HG03066 (cell line): ENCODE measurements around the gene HMG20A.
A peak's percentile ranks its signal among the peaks of the same experiment; 100 is the strongest.
"Not testable (repeated sequence)": the region's sequence is repeated elsewhere in the genome, so short reads cannot be mapped to it uniquely, and the experiment has no call there.

Source experiments
- ATAC-seq: cut with Tn5 transposase; IDR thresholded peaks from one replicate; pipeline ENCODE4 v1.9.1; 2021; ENCODE audit warnings: low read depth; ENCODE audit not compliant: unreplicated experiment

Gene HMG20A

GRCh38 chr15:77406173-77406759 is 14.4 kb upstream of the HMG20A start:
- not testable (repeated sequence) for ATAC-seq

- no peak for ATAC-seq
Measured at GRCh38 chr15:77406846-77407245, 13.8 kb upstream of the HMG20A start.

- peak; percentile 85 for ATAC-seq
Measured at GRCh38 chr15:77409259-77410156, 11.2 kb upstream of the HMG20A start.

DNA sequence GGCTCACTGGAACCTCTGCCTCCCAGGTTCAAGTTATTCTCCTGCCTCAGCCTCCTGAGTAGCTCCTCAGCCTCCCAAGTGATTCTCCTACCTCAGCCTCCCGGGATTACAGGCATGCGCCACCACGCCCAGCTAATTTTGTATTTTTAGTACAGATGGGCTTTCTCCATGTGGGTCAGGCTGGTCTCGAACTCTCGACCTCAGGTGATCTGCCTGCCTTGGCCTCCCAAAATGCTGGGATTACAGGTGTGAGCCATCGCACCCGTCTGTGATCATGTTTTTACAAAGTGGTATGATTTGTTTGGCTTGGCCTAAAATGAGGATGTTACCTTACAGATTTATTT is 10.6 kb upstream of the HMG20A start:
- not testable (repeated sequence) for ATAC-seq

DNA sequence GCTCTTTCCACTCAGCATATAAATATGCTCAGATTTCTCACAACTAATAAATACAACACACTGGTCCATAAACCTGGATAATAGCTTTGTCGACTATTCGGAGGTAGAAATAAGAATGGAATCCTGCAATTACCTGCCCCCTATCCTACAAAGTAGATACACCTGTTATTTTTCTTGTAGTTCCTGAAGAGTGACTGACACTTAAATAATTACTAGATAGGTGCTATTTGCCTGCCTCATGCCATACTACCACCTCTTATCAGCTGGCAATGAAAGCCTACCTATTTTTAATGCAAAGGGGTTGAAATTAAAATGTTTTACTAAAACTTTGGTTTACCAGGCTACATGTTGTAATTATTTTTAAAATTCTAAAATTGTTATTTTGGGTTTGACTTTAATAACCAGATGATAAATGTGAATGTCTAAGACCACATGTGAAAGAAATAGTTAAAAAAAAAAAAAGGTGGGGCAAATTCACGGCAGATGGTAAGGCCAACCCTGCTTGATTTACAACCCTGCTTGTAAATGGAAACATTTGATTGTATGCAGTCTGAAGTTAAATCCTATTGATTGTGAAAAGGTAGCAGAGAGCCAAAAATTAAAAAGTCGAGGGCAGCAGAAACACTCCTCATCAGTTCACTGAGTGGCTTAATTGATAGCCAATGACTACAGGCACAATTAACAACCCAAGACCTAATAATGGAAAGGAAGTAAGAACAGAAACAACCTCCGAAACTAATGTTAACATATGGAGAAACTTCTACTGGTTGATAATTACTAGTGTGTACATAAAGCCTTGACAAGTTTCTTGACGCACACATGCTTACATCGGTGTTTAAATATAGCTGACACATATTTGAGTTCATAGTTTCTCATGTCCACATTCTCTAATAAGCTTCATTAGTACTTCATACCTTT is 9.7 kb upstream of the HMG20A start:
- no peak for ATAC-seq

DNA sequence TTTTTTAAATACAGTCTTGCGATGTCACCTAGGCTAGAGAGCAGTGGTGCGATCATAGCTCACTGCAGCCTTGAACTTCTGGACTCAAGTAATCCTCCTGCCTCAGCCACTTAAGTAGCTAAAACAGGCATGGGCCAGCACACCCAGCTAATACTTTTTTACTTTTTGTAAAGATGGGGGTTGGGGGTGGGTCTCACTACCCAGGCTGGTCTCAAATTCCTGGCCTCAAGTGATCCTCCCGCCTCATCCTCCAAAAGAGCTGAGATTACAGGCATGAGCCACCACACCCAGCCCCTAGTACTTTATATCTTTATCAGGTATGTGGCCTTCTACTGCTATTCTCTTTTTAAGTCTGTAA is 9.1 kb upstream of the HMG20A start:
- no peak for ATAC-seq

GRCh38 chr15:77412972-77413698 is 7.6 kb upstream of the HMG20A start:
- ATAC-seq: no peak

GRCh38 chr15:77413699-77414349 is 6.9 kb upstream of the HMG20A start:
- no peak for ATAC-seq

GRCh38 chr15:77414789-77415442 is 5.8 kb upstream of the HMG20A start:
- ATAC-seq: no peak

DNA sequence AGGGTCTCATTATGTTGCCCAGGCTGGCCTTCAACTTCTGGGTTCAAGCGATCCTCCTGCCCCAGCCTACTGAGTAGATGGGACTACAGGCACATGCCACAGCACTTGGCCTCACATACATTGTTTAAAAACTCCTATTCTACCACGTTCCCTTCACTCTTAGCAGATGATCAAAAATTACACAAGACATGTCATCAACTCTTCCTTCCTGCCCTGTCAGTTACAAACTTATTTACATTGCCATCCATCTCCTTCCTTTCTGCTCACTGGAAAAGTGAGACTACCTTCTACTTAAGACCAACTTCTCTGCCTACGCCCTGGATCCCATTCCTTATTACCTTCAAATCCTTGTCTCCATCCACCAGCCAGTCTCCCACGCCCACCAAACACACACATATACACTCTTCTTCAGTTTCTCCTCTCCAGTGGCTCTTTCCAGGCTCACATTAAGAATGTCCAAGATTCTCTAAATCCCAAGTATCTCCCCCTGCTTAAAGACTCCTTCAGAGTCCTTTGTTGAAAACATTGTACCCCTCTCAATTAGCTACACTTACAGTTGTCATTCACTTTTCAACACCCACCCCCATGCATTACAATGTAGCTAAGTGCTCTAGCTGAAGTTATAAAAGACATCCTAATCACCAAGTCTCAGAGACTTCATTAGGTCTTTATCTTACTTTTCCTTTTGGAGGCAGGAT is 5.1 kb upstream of the HMG20A start:
- ATAC-seq: no peak

- no peak for ATAC-seq
Measured at GRCh38 chr15:77416148-77416455, 4.6 kb upstream of the HMG20A start.

- no peak for ATAC-seq
Measured at GRCh38 chr15:77416954-77417353, 3.7 kb upstream of the HMG20A start.

DNA sequence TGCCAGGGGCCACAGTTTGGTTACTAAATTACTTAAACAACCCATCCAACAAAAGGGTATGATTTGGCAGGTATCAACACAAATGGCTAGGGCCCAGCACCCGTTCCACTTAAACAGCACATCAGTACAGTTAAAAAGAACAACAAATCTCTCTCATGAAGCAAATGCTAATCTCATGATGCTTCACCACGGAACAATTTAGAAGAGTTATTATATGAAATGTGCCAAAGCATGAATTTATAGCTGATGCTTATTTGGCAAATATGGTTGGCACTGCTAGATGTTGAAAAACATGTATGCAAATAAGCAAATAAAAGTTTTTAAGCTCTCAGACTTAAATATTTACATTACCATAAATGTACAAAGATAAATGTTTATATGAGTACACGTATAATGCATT is 3.1 kb upstream of the HMG20A start:
- ATAC-seq: no peak

DNA sequence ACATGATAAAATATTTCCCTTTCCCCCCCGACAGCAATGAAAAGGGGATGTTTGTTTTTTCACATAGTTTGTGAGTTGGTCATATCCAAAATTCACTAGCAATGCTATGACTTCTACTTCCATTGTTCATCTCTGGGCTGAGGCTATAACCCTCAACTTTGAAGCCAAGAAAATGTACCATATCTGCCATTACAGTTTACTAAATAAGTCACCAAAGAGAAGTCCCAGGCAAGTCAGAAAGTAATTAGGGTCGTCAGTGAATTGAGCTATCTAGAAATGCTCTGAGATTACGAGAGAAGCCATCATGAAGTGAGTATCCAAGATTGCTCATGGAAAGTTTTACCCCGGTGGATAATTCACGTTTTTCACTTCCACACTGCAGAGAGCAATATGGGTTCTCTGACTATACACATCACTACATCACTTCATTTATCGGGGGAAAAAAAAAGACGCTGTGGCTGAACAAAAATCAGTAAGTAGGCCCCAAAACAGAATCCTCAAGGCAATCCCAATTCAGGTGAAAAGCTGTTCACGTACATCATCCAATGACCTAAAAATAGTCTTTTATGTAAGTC is 2.2 kb upstream of the HMG20A start:
- no peak for ATAC-seq

DNA sequence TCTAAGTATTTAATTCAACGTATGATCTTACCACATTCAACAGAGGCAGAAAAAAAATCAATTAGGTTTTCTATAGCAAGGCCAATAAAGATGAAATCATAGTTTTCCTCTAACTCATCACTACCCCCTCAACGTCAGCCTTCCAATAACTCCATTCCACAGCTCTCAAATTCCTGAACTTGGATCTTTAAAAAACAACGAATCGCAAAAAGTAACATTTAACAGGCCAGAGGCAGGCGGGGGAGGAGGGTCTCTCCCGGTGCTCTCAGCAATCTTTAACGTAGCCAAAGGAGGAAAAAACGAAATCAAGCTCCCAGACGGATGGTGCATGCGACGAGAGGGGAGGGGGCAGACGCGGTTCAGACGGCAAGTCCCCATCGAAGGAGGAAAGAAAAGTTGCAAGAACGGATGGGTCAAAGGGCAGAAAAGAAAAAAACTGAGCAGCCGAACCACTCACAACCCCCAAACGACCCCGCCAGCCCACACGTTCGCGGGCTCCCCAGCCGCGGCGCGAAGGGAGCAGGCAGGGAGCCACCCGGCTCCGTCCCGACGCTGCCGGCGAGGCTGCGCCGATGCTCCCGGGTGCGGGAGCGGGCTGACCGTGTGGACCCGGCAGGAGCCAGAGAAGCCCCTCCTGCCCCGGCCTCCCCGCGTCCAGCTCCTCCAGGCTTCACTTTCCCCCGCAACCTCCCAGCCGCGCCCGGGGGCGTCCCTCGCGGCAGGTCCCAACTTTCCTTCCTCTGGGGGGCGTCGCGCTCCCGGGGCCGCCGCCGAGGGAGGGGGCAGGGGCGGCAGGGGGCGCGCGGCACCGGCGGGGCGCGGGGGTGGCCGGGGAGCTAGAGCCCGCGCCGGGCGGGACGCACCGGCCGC is 1.5 kb upstream of the HMG20A start:
- ATAC-seq: peak; percentile 25

GRCh38 chr15:77419836-77420609 is 665 bp upstream of the HMG20A start, which contains the start of gene PEAK1:
TSS of gene PEAK1 (minus strand) at chr15:77420104. CDS start at chr15:77181926, 238,178 bp downstream.
- ATAC-seq: peak; percentile 87

- ATAC-seq: no peak
Measured at GRCh38 chr15:77421370-77421700, 647 bp downstream of the HMG20A start.
